ENCODE data around the gene SLC38A4.

DNA sequence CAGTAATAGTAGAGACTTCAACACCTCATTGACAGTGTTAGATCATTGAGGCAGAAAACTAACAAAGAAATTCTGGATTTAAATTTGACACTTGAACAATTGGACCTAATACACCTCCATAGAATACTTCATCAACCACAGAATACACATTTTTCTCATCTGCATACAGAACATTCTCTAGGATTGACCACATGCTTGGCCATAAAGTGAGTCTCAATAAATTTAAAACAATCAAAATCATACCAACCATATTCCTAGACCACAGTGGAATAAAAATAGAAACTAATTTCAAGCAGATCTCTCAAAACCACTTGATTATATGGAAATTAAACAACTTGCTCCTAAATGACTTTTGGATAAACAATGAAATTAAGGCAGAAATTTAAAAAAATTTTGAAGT lies 82.3 kb downstream of the SLC38A4 start:
- TF ChIP-seq, protein P1, sequence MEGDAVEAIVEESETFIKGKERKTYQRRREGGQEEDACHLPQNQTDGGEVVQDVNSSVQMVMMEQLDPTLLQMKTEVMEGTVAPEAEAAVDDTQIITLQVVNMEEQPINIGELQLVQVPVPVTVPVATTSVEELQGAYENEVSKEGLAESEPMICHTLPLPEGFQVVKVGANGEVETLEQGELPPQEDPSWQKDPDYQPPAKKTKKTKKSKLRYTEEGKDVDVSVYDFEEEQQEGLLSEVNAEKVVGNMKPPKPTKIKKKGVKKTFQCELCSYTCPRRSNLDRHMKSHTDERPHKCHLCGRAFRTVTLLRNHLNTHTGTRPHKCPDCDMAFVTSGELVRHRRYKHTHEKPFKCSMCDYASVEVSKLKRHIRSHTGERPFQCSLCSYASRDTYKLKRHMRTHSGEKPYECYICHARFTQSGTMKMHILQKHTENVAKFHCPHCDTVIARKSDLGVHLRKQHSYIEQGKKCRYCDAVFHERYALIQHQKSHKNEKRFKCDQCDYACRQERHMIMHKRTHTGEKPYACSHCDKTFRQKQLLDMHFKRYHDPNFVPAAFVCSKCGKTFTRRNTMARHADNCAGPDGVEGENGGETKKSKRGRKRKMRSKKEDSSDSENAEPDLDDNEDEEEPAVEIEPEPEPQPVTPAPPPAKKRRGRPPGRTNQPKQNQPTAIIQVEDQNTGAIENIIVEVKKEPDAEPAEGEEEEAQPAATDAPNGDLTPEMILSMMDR (IDR thresholded peaks at IDR 0.05; ENCODE audit: control extremely low read depth in 1 of 3, insufficient read depth in 1 of 3, low read depth in 1 of 3, low read length in 3 of 3): no peak
- TF ChIP-seq ZNF274 (IDR thresholded peaks at IDR 0.05; ENCODE audit: borderline replicate concordance, extremely low read depth, low read length) (no peak), POLR2A (IDR thresholded peaks at IDR 0.05; ENCODE audit: control extremely low read depth in 1 of 2, low read depth in 2 of 2, low read length in 2 of 2) (no peak), KDM4A (IDR thresholded peaks at IDR 0.05; ENCODE audit: low read depth, low read length, severe bottlenecking) (no peak), POU5F1 (IDR thresholded peaks at IDR 0.05; ENCODE audit: low read depth, low read length) (no peak), SRF (IDR thresholded peaks at IDR 0.05; ENCODE audit: low read depth, low read length) (no peak), BCL11A (IDR thresholded peaks at IDR 0.05; ENCODE audit: low read depth in 2 of 2, low read length in 2 of 2) (no peak)
- TF ChIP-seq, protein P2, sequence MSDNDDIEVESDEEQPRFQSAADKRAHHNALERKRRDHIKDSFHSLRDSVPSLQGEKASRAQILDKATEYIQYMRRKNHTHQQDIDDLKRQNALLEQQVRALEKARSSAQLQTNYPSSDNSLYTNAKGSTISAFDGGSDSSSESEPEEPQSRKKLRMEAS (IDR thresholded peaks at IDR 0.05): no peak
